Testis (tissue), 3 donors: Measurements from ENCODE around the gene MOK. TPM values are rescaled to one million over a fixed set of nuclear protein-coding genes. Genes with fewer than 3 reads are reported as not detected.

Experiments
- DNase-seq: peaks from one replicate; pipeline ENCODE4 v3.0.0-alpha.2; 2019
- H3K27ac ChIP-seq, 2 donors: fragments of 200-600 bp; sonication (generic); one replicate each; pipeline ENCODE4 v1.5.1; 2019
- H3K27me3 ChIP-seq: fragments of 200-600 bp; sonication (generic); one replicate; pipeline ENCODE4 v1.5.1; 2019
- H3K36me3 ChIP-seq: fragments of 200-600 bp; sonication (generic); one replicate; pipeline ENCODE4 v1.5.1; 2017; ENCODE audit warnings: low read depth; ENCODE audit errors: missing control alignments
- H3K4me1 ChIP-seq: fragments of 200-600 bp; sonication (generic); one replicate; pipeline ENCODE4 v1.5.1; 2019
- H3K4me3 ChIP-seq, 2 donors: fragments of 200-600 bp; sonication (generic); one replicate each; pipeline ENCODE4 v1.5.1; 2017 to 2019
- H3K9me3 ChIP-seq: fragments of 200-600 bp; sonication (generic); one replicate; pipeline ENCODE4 v1.5.1; 2017
- POLR2A ChIP-seq: fragments of 450-650 bp; IDR thresholded peaks from one replicate; pipeline ENCODE4 v1.6.1; 2017; ENCODE audit warnings: antibody characterized with exemption, mild to moderate bottlenecking, moderate library complexity
- WGBS, 2 donors: methylation state at CpG; one replicate each; pipeline ENCODE4 v1.1.5; 2018; 5-methylcytosine and 5-hydroxymethylcytosine counted together
- intact Hi-C: fragments of 100-400 bp; cut with DNase I; formaldehyde crosslinking; loops from one replicate; pipeline ENCODE4 v1.15.1; 2023; ENCODE audit warnings: low total_unique reads
- polyA plus RNA-seq: library from polyadenylated mRNA; stranded (reverse); fragments of 350-450 nt; fragmentation: Illumina TruSeq; extraction: RNeasy Lipid Tissue Mini Kit (QIAGEN cat#74804); gene quantifications from one replicate; pipeline ENCODE4 v1.2.3, GENCODE V29; 2014; ENCODE audit warnings: low read depth, low replicate concordance; ENCODE audit not compliant: insufficient read depth
- total RNA-seq, 2 donors: library from RNA; depleted of rRNA; stranded (reverse); fragments of >200 nt; gene quantifications; one replicate each; pipeline ENCODE4 v1.2.3, GENCODE V29; 2016
- TF ChIP-seq, protein P1 (sequence below), 3 experiments: fragments of 450-650 bp in 2 of 3; fragments of 200-600 bp in 1 of 3; sonication (generic) in 1 of 3; IDR thresholded peaks; one replicate each; pipeline ENCODE4 v1.5.1; 2016 to 2019; ENCODE audit warnings: antibody characterized with exemption in 3 of 3, mild to moderate bottlenecking in 2 of 3, moderate library complexity in 1 of 3

Gene MOK
- total and polyA plus RNA-seq, 3 donors from 2014 or later, result 157 to 188 (median 171) TPM

DNA sequence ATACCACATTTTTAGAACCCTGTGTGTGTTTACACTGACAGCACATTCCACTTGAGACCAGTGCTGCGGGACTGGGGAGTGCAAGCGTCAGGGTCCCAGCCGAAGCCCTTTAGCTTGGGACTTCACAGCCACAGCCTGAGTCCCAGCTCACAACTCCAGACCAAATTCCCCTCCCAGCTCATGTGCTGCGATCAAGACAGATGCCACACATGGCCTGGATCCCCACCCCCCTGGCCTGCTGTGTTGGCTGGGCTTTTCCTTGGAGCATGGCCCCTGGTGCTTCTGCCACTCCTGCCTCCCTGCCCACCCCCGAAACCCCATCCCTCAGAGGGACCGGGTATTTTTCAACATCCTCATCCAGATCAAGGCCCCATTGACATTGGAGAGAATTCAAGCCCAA, 101.6 kb downstream of the MOK start:
- DNase-seq, result no peak
- Histone ChIP-seq H3K27ac (no peak overlapping the region), H3K36me3 (no peaks in the 10 kb centered on the region), H3K4me1 (peaks cover 3% of the 10 kb centered on the region), H3K4me3 (no peak overlapping the region), H3K27me3 (no peaks in the 10 kb centered on the region), H3K9me3 (no peaks in the 10 kb centered on the region)
- TF ChIP-seq POLR2A, result no peak
- TF ChIP-seq, protein P1, sequence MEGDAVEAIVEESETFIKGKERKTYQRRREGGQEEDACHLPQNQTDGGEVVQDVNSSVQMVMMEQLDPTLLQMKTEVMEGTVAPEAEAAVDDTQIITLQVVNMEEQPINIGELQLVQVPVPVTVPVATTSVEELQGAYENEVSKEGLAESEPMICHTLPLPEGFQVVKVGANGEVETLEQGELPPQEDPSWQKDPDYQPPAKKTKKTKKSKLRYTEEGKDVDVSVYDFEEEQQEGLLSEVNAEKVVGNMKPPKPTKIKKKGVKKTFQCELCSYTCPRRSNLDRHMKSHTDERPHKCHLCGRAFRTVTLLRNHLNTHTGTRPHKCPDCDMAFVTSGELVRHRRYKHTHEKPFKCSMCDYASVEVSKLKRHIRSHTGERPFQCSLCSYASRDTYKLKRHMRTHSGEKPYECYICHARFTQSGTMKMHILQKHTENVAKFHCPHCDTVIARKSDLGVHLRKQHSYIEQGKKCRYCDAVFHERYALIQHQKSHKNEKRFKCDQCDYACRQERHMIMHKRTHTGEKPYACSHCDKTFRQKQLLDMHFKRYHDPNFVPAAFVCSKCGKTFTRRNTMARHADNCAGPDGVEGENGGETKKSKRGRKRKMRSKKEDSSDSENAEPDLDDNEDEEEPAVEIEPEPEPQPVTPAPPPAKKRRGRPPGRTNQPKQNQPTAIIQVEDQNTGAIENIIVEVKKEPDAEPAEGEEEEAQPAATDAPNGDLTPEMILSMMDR (IDR thresholded peaks at IDR 0.05), result no peak
- WGBS, 2 donors, result 76 to 85% methylated on average over 6 of the region's 6 CpGs
- intact Hi-C loops, result no loop called here

DNA sequence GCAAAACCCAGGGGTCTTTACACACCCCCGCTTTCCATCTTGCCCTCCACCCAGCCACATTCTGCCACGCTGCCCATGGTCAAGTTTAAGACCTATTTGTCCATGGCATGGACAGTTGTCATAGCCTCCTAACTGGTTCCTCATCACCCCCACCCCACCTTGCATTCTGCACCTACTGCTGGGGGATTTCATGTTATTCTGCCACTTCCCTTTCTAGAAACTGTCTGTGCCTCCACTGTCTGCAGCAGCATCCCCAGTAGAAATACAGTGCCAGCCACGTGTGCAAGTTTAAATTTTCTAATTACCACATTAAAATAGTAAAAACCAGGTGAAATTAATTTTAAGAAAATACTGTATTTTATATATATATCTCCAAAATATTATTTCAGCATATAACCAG, 102.0 kb downstream of the MOK start:
- H3K27me3 ChIP-seq, result no peaks in the 10 kb centered on the region
- no peaks in the 10 kb centered on the region for H3K36me3 ChIP-seq
- H3K4me1 ChIP-seq, result peaks cover 3% of the 10 kb centered on the region
- 90 to 91% methylated on average over 3 of the region's 3 CpGs for WGBS, 2 donors
- intact Hi-C loops, result no loop called here
- no peak for TF ChIP-seq POLR2A
- TF ChIP-seq, protein P1 (IDR thresholded peaks at IDR 0.05), result no peak
- no peaks in the 10 kb centered on the region for H3K9me3 ChIP-seq
- no peak for DNase-seq
- H3K27ac ChIP-seq, result no peak overlapping the region
- H3K4me3 ChIP-seq, result no peak overlapping the region

DNA sequence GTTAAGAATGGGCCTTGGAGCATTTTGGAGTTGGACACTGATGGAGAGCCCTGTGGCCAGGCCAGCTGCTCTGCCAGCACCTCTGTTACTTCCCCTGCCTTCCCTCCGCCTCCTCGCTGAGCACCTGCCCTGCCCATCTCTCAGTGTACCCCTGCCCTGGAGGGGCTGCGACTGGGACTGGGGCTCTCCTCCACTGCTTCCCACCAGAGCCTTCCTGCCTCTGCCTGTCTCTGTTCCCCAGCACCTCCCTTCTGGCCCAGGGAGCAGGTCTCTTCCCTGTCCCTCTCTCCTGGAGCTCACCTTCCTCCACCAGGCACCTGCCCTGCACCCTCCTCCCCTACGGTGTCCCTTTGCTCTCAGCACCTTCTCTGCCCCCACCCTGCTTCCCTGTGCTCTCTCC, 103.2 kb downstream of the MOK start:
- no peak overlapping the region for H3K4me3 ChIP-seq
- no peak overlapping the region for H3K27ac ChIP-seq
- H3K9me3 ChIP-seq, result no peaks in the 10 kb centered on the region
- H3K27me3 ChIP-seq, result no peaks in the 10 kb centered on the region
- peaks cover 11% of the 10 kb centered on the region for H3K4me1 ChIP-seq
- no peak for TF ChIP-seq POLR2A
- TF ChIP-seq, protein P1 (IDR thresholded peaks at IDR 0.05), result no peak
- H3K36me3 ChIP-seq, result no peaks in the 10 kb centered on the region
- DNase-seq, result no peak
- WGBS, 2 donors, result 87 to 90% methylated on average over 4 of the region's 4 CpGs
- intact Hi-C loops, result no loop called here

DNA sequence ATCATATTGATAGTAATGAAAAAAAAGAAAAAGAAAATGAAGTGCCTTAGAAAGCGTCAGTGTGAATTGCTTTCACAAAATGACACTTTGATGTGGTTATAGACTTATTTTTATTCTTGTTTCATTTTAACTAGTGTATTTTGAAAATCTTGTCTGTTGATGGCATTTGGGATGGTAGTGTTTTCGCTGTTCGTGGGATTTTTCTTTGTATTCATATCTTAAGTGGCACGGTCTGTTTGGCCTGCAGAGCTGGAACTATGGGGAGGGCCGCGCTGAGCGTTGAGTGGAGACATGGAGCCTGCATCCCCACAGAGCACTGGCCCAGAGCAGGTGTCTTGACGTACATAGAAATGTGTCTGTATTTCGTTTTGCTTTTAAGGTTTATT, 103.6 kb downstream of the MOK start:
- DNase-seq, result no peak
- TF ChIP-seq POLR2A, result no peak
- TF ChIP-seq, protein P1 (IDR thresholded peaks at IDR 0.05), result no peak
- Histone ChIP-seq H3K27ac (no peak overlapping the region), H3K36me3 (no peaks in the 10 kb centered on the region), H3K27me3 (no peaks in the 10 kb centered on the region), H3K4me1 (peaks cover 16% of the 10 kb centered on the region), H3K9me3 (no peaks in the 10 kb centered on the region), H3K4me3 (no peak overlapping the region)
- intact Hi-C loops, result no loop called here
- 90% methylated on average over 9 of the region's 9 CpGs for WGBS, 2 donors

DNA sequence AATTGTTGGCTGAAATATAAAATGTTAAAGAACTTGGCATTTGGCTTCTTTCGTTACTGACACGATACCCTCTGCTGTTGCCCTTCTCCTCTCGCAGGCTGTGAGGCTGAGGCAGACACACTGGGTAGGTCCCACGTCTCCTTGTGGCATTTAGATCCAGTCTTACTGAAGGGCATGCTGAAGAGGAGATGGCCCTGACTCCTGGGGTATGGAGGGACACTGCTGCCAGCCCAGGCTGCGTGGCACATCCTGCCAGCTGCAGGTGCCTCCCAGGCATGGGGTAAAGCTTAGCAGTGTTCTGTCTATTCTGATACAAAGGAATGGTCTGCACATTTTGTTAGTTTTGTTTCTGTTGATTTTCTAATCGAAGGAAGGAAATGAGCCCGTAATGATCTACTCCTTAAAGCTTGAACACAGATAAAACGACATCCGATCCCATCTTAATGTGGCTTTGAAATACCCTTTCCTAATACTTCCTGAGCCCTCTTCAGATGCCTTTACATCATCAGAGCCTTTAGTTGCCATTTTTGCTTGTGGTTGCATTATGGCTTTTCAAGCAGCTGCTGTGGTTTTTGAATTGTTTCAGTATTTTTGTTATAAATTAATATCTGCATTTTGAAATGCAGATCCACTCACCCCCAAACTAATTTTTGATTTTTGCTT, 104.1 kb downstream of the MOK start:
- peaks cover 16% of the 10 kb centered on the region for H3K4me1 ChIP-seq
- no peaks in the 10 kb centered on the region for H3K27me3 ChIP-seq
- WGBS, 2 donors, result 69 to 70% methylated on average over 9 of the region's 9 CpGs
- TF ChIP-seq POLR2A, result no peak
- TF ChIP-seq, protein P1 (IDR thresholded peaks at IDR 0.05), result no peak
- H3K36me3 ChIP-seq, result no peaks in the 10 kb centered on the region
- no peak overlapping the region for H3K27ac ChIP-seq
- H3K4me3 ChIP-seq, result no peak overlapping the region
- no peak for DNase-seq
- intact Hi-C loops, result no loop called here
- H3K9me3 ChIP-seq, result no peaks in the 10 kb centered on the region
